H9 (cell line): ENCODE data around the gene ZNF235. TPM values are rescaled to one million over a fixed set of nuclear protein-coding genes. Genes with fewer than 3 reads are reported as not detected.

ENCODE experiments used
- DNase-seq: peaks from one replicate; pipeline ENCODE4 v3.0.0-alpha.2; 2017
- H2AFZ ChIP-seq: one replicate; pipeline ENCODE4 v1.6.1; 2013; ENCODE audit warnings: mild to moderate bottlenecking, low read length, control low read depth, moderate library complexity
- H2AK5ac ChIP-seq: 2 replicates; pipeline ENCODE4 v1.6.1; 2013; ENCODE audit warnings: low read length, control low read depth, mixed read lengths; ENCODE audit not compliant: insufficient read length
- H2BK120ac ChIP-seq: one replicate; pipeline ENCODE4 v1.6.1; 2013; ENCODE audit warnings: low read depth, mild to moderate bottlenecking, low read length, control low read depth, inconsistent platforms; ENCODE audit not compliant: poor library complexity, severe bottlenecking
- H2BK12ac ChIP-seq: 2 replicates; pipeline ENCODE4 v1.6.1; 2013; ENCODE audit warnings: low read length, control low read depth, mixed read lengths, low read depth; ENCODE audit not compliant: insufficient read length
- H2BK15ac ChIP-seq: 2 replicates; pipeline ENCODE4 v1.6.1; 2013; ENCODE audit warnings: low read depth, low read length, control low read depth
- H2BK20ac ChIP-seq: one replicate; pipeline ENCODE4 v1.6.1; 2013; ENCODE audit warnings: low read depth, mild to moderate bottlenecking, low read length, control low read depth, inconsistent platforms; ENCODE audit not compliant: poor library complexity, severe bottlenecking
- H2BK5ac ChIP-seq: 2 replicates; pipeline ENCODE4 v1.6.1; 2013; ENCODE audit warnings: low read length, control low read depth, mixed read lengths; ENCODE audit not compliant: insufficient read length
- H3K14ac ChIP-seq: 2 replicates; pipeline ENCODE4 v1.6.1; 2013; ENCODE audit warnings: low read length, control low read depth; ENCODE audit not compliant: insufficient read depth
- H3K18ac ChIP-seq: 2 replicates; pipeline ENCODE4 v1.6.1; 2013; ENCODE audit warnings: low read depth, mild to moderate bottlenecking, mixed read lengths, low read length, control low read depth; ENCODE audit not compliant: insufficient read length
- H3K23ac ChIP-seq: 2 replicates; pipeline ENCODE4 v1.6.1; 2013; ENCODE audit warnings: low read length, control low read depth, mixed read lengths, low read depth; ENCODE audit not compliant: insufficient read length
- H3K23me2 ChIP-seq: 2 replicates; pipeline ENCODE4 v1.6.1; 2013; ENCODE audit warnings: low read depth, mild to moderate bottlenecking, mixed read lengths, low read length, control low read depth; ENCODE audit not compliant: insufficient read length, poor library complexity, severe bottlenecking
- H3K27ac ChIP-seq: 2 replicates; pipeline ENCODE4 v1.5.1; 2013; ENCODE audit warnings: low read length, control low read depth, mixed read lengths, low read depth; ENCODE audit not compliant: insufficient read length
- H3K27me3 ChIP-seq: 2 replicates; pipeline ENCODE4 v1.6.1; 2013; ENCODE audit warnings: low read length, control low read depth, inconsistent platforms; ENCODE audit not compliant: insufficient read depth
- H3K4ac ChIP-seq: 2 replicates; pipeline ENCODE4 v1.6.1; 2013; ENCODE audit warnings: low read depth, mild to moderate bottlenecking, control low read depth, inconsistent platforms, low read length, moderate library complexity
- H3K4me1 ChIP-seq: 2 replicates; pipeline ENCODE4 v1.6.1; 2013; ENCODE audit warnings: low read length, control low read depth, inconsistent platforms; ENCODE audit not compliant: insufficient read depth
- H3K4me2 ChIP-seq: 2 replicates; pipeline ENCODE4 v1.6.1; 2013; ENCODE audit warnings: low read length, control low read depth, mixed read lengths; ENCODE audit not compliant: insufficient read length, insufficient read depth
- H3K56ac ChIP-seq: 2 replicates; pipeline ENCODE4 v1.6.1; 2013; ENCODE audit warnings: low read depth, mild to moderate bottlenecking, mixed read lengths, low read length, control low read depth; ENCODE audit not compliant: insufficient read length
- H3K79me1 ChIP-seq: 2 replicates; pipeline ENCODE4 v1.6.1; 2013; ENCODE audit warnings: low read depth, mild to moderate bottlenecking, moderate library complexity, low read length, control low read depth, inconsistent platforms; ENCODE audit not compliant: insufficient read depth, poor library complexity, severe bottlenecking
- H3K79me2 ChIP-seq: 2 replicates; pipeline ENCODE4 v1.6.1; 2013; ENCODE audit warnings: low read length, control low read depth, inconsistent platforms; ENCODE audit not compliant: insufficient read depth
- H3K9ac ChIP-seq: 2 replicates; pipeline ENCODE4 v1.6.1; 2013; ENCODE audit warnings: low read length, control low read depth, mixed read lengths; ENCODE audit not compliant: insufficient read length; ENCODE audit errors: extremely low read depth
- H3K9me3 ChIP-seq: one replicate; pipeline ENCODE4 v1.6.1; 2013; ENCODE audit warnings: low read depth, low read length, inconsistent platforms; ENCODE audit not compliant: control insufficient read depth
- H3T11ph ChIP-seq: one replicate; pipeline ENCODE4 v1.6.1; 2013; ENCODE audit warnings: mild to moderate bottlenecking, low read length, control low read depth, inconsistent platforms
- H4K20me1 ChIP-seq: one replicate; pipeline ENCODE4 v1.6.1; 2013; ENCODE audit not compliant: control insufficient read depth, insufficient read length, insufficient read depth
- H4K5ac ChIP-seq: 2 replicates; pipeline ENCODE4 v1.6.1; 2013; ENCODE audit warnings: low read depth, mild to moderate bottlenecking, mixed read lengths, low read length, control low read depth; ENCODE audit not compliant: insufficient read length
- H4K8ac ChIP-seq: replicated peaks from 2 replicates; pipeline ENCODE4 v1.6.1; 2013; ENCODE audit warnings: low read length, control low read depth, mixed read lengths, low read depth; ENCODE audit not compliant: insufficient read length
- H4K91ac ChIP-seq: 2 replicates; pipeline ENCODE4 v1.6.1; 2013; ENCODE audit warnings: low read depth, mild to moderate bottlenecking, moderate library complexity, mixed read lengths, low read length, control low read depth; ENCODE audit not compliant: insufficient read length
- H3K27ac Mint-ChIP-seq, 3 experiments: 2 replicates in 2 of 3; 3 replicates in 1 of 3; pipeline ENCODE4 v1.8.0; 2020 to 2021; ENCODE audit warnings: mixed read lengths in 3 of 3, mild to moderate bottlenecking in 1 of 3, moderate library complexity in 1 of 3
- H3K27me3 Mint-ChIP-seq: 2 replicates; pipeline ENCODE4 v1.8.0; 2021; ENCODE audit warnings: low read depth, mild to moderate bottlenecking, moderate library complexity, mixed read lengths
- H3K36me3 Mint-ChIP-seq, 3 experiments: 2 replicates in 2 of 3; 3 replicates in 1 of 3; pipeline ENCODE4 v1.8.0; 2020 to 2021; ENCODE audit warnings: low read depth in 3 of 3, mixed read lengths in 3 of 3; ENCODE audit not compliant: insufficient read depth in 1 of 3
- H3K4me1 Mint-ChIP-seq, 2 experiments: 2 replicates each; pipeline ENCODE4 v1.8.0; 2020; ENCODE audit warnings: mixed read lengths in 2 of 2
- H3K4me3 Mint-ChIP-seq, 2 experiments: 2 replicates in 1 of 2; 3 replicates in 1 of 2; pipeline ENCODE4 v1.8.0; 2020 to 2021; ENCODE audit warnings: mild to moderate bottlenecking in 2 of 2, mixed read lengths in 2 of 2, moderate library complexity in 1 of 2
- H3K9me3 Mint-ChIP-seq, 2 experiments: 2 replicates in 1 of 2; 3 replicates in 1 of 2; pipeline ENCODE4 v1.8.0; 2020; ENCODE audit warnings: mild to moderate bottlenecking in 2 of 2, mixed read lengths in 2 of 2, moderate library complexity in 1 of 2
- CTCF ChIP-seq: fragments of 200-600 bp; sonication (generic); conservative IDR thresholded peaks from 3 replicates; pipeline ENCODE4 v1.8.0; 2021; ENCODE audit warnings: antibody characterized with exemption, mild to moderate bottlenecking
- WGBS: extraction: QIAGEN DNeasy Blood & Tissue Kit; methylation state at CpG from one replicate; pipeline ENCODE4 v1.1.7; 2013; ENCODE audit warnings: missing lambda C conversion rate, low lambda C conversion rate, mixed read lengths; ENCODE audit not compliant: insufficient read length; ENCODE audit errors: extremely low coverage; 5-methylcytosine and 5-hydroxymethylcytosine counted together
- total RNA-seq: library from RNA; stranded (reverse); gene quantifications from 2 replicates; pipeline ENCODE4 v1.2.1, GENCODE V29; 2021

The ZNF235 gene
- total RNA-seq, 1 experiment from 2014 or later = 6.6 TPM

- Histone ChIP-seq H4K5ac (no peak overlapping the region), H2BK12ac (no peak overlapping the region), H2BK20ac (no peak overlapping the region), H4K8ac (no peak overlapping the region), H2BK5ac (no peak overlapping the region), H4K91ac (no peak overlapping the region), H3K9ac (no peak overlapping the region), H3K14ac (no peak overlapping the region), H3K9me3 (no peaks in the 10 kb centered on the region), H3K23me2 (no peaks in the 10 kb centered on the region), H3T11ph (no peak overlapping the region), H2AFZ (no peak overlapping the region), H4K20me1 (no peaks in the 10 kb centered on the region), H3K4me2 (no peak overlapping the region), H3K79me2 (no peaks in the 10 kb centered on the region), H3K4ac (no peak overlapping the region), H2BK120ac (no peak overlapping the region), H2AK5ac (no peak overlapping the region), H3K79me1 (no peaks in the 10 kb centered on the region), H3K27ac (no peak overlapping the region), H3K56ac (no peak overlapping the region), H3K23ac (no peak overlapping the region), H3K4me1 (no peaks in the 10 kb centered on the region), H2BK15ac (no peak overlapping the region), H3K18ac (no peak overlapping the region), H3K27me3 (no peaks in the 10 kb centered on the region)
- no CpG with 5 or more reads among the region's 4 CpGs for WGBS
- Mint-ChIP-seq H3K4me3 (no peak overlapping the region), H3K27ac (no peak overlapping the region), H3K9me3 (peaks cover 32 to 71% of the 10 kb centered on the region in 2 experiments), H3K27me3 (no peaks in the 10 kb centered on the region; the same call in 1 of the 2 replicates), H3K36me3 (peaks cover 36 to 60% (median 57%) of the 10 kb centered on the region in 3 experiments), H3K4me1 (peaks cover 6 to 7% of the 10 kb centered on the region in 2 experiments; a peak in 3 of 4 replicates)
- DNase-seq = no peak
- TF ChIP-seq CTCF = no peak
These were observed 19.9 kb downstream of the ZNF235 start for GRCh38 chr19:44284968-44285367.
